ENCODE measurements around the gene SRBD1.

DNA sequence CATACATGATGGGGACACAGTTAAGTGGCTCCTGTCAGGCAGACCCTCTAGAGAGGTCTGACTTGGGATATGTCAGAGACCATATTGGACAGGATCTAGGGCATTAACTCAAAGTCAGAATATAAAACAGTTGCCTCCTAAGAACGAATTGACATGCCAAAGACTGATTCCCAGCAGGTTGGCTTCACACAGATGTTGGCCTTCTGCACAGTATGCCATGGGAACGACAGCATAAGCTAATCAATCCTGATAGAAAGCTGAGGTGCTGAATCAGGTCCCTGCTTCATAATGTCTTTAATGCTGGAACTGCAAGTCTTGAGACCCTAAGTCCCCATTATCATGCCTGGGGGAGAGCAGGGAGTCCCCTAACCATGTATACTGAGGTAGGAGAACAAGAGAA, 165.1 kb downstream of the SRBD1 start:
- TF ChIP-seq, protein P1, sequence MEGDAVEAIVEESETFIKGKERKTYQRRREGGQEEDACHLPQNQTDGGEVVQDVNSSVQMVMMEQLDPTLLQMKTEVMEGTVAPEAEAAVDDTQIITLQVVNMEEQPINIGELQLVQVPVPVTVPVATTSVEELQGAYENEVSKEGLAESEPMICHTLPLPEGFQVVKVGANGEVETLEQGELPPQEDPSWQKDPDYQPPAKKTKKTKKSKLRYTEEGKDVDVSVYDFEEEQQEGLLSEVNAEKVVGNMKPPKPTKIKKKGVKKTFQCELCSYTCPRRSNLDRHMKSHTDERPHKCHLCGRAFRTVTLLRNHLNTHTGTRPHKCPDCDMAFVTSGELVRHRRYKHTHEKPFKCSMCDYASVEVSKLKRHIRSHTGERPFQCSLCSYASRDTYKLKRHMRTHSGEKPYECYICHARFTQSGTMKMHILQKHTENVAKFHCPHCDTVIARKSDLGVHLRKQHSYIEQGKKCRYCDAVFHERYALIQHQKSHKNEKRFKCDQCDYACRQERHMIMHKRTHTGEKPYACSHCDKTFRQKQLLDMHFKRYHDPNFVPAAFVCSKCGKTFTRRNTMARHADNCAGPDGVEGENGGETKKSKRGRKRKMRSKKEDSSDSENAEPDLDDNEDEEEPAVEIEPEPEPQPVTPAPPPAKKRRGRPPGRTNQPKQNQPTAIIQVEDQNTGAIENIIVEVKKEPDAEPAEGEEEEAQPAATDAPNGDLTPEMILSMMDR (IDR thresholded peaks at IDR 0.05; ENCODE audit: low read depth, low read length): no peak
- no peak for TF ChIP-seq EZH2phosphoT487 (IDR thresholded peaks at IDR 0.05; ENCODE audit: low read depth)

All from OCI-LY3 (cell line).